ENCODE results near the gene UVRAG.

DNA sequence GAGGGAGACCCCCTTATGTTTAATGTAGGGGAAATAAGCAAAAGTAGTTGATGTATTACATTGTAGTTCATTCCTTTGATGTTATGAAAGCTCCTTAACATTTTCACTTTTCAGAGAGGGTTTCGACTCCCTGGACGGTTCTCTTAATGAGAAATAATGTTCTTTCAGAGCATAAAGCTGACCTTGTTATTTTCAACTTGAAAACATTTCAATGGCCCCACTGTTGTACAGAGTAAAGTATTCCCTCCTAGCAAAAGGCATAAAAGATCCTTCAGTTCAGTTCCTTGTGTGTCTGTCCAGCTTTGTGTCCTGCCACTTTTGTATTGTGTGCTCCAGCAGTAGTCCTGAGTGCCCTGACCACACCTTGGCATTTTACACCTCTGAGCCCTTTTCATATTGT is 63.9 kb downstream of the UVRAG start:
- TF ChIP-seq, protein P1, sequence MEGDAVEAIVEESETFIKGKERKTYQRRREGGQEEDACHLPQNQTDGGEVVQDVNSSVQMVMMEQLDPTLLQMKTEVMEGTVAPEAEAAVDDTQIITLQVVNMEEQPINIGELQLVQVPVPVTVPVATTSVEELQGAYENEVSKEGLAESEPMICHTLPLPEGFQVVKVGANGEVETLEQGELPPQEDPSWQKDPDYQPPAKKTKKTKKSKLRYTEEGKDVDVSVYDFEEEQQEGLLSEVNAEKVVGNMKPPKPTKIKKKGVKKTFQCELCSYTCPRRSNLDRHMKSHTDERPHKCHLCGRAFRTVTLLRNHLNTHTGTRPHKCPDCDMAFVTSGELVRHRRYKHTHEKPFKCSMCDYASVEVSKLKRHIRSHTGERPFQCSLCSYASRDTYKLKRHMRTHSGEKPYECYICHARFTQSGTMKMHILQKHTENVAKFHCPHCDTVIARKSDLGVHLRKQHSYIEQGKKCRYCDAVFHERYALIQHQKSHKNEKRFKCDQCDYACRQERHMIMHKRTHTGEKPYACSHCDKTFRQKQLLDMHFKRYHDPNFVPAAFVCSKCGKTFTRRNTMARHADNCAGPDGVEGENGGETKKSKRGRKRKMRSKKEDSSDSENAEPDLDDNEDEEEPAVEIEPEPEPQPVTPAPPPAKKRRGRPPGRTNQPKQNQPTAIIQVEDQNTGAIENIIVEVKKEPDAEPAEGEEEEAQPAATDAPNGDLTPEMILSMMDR (IDR thresholded peaks at IDR 0.05), result no peak
- no peak for TF ChIP-seq POLR2A (IDR thresholded peaks at IDR 0.05)

Measured in ovary (tissue), 3 donors.